ENCODE measurements around the gene PBX1. TPM values are rescaled to one million over a fixed set of nuclear protein-coding genes. Genes with fewer than 3 reads are reported as not detected.

Gene PBX1
- total RNA-seq, 1 experiment from 2014 or later: 102 TPM

- Mint-ChIP-seq H3K36me3 (peaks cover 9% of the 10 kb centered on the region; the same call in 1 of the 2 replicates), H3K4me1 (peaks cover 57% of the 10 kb centered on the region), H3K27ac (no peak overlapping the region), H3K9me3 (no peaks in the 10 kb centered on the region), H3K27me3 (ENCODE audit: low read depth) (no peaks in the 10 kb centered on the region), H3K4me3 (no peak overlapping the region)
- DNase-seq (ENCODE audit: low spot score) (no peak), ATAC-seq (no peak)
- ChIA-PET POLR2A (no interaction called here), CTCF (interaction anchor here (1.0 kb wide), 1 partner anchor 45 kb away, joined by 3 read pairs; no protein-coding TSS in a partner anchor)
- TF ChIP-seq NFYB (CRISPR knock-in tag; conservative IDR thresholded peaks at IDR 0.05; ENCODE audit: low read depth) (no peak), ERG (CRISPR knock-in tag; IDR thresholded peaks at IDR 0.05) (no peak), ZNF512 (CRISPR knock-in tag; IDR thresholded peaks at IDR 0.05; ENCODE audit: borderline replicate concordance) (no peak), OVOL2 (CRISPR knock-in tag; IDR thresholded peaks at IDR 0.05; ENCODE audit: borderline replicate concordance) (no peak), FOXP1 (CRISPR knock-in tag; IDR thresholded peaks at IDR 0.05; ENCODE audit: borderline replicate concordance) (no peak), PRRX2 (CRISPR knock-in tag; IDR thresholded peaks at IDR 0.05) (no peak), ESRRA (CRISPR knock-in tag; IDR thresholded peaks at IDR 0.05; ENCODE audit: borderline replicate concordance) (no peak), HMGXB4 (CRISPR knock-in tag; IDR thresholded peaks at IDR 0.05) (no peak), JUN (CRISPR knock-in tag; IDR thresholded peaks at IDR 0.05) (no peak), ZNF671 (CRISPR knock-in tag; IDR thresholded peaks at IDR 0.05) (no peak), ARID4B (CRISPR knock-in tag; IDR thresholded peaks at IDR 0.05; ENCODE audit: borderline replicate concordance) (no peak), RELA (CRISPR knock-in tag; IDR thresholded peaks at IDR 0.05; ENCODE audit: borderline replicate concordance) (no peak), CTCF (IDR thresholded peaks at IDR 0.05) (no peak)
These were observed 69.8 kb downstream of the PBX1 start for GRCh38 chr1:164628772-164629171.

- H3K4me1 Mint-ChIP-seq: peaks cover 58% of the 10 kb centered on the region
- no peak overlapping the region for H3K27ac Mint-ChIP-seq
- DNase-seq (ENCODE audit: low spot score): no peak
- H3K4me3 Mint-ChIP-seq: no peak overlapping the region
- no peaks in the 10 kb centered on the region for H3K27me3 Mint-ChIP-seq (ENCODE audit: low read depth)
- H3K9me3 Mint-ChIP-seq: no peaks in the 10 kb centered on the region
- ChIA-PET POLR2A (no interaction called here), CTCF (no interaction called here)
- ATAC-seq: no peak
- H3K36me3 Mint-ChIP-seq: peaks cover 9% of the 10 kb centered on the region; the same call in 1 of the 2 replicates
- TF ChIP-seq ZNF396 (CRISPR knock-in tag; IDR thresholded peaks at IDR 0.05; ENCODE audit: borderline replicate concordance) (no peak), ZNF425 (CRISPR knock-in tag; conservative IDR thresholded peaks at IDR 0.05) (no peak), USF2 (CRISPR knock-in tag; IDR thresholded peaks at IDR 0.05) (no peak), ATF3 (CRISPR knock-in tag; conservative IDR thresholded peaks at IDR 0.05) (no peak), TEAD4 (CRISPR knock-in tag; IDR thresholded peaks at IDR 0.05) (no peak), CDX4 (CRISPR knock-in tag; IDR thresholded peaks at IDR 0.05; ENCODE audit: borderline replicate concordance) (no peak)
These were observed 71.0 kb downstream of the PBX1 start for GRCh38 chr1:164629971-164630370.
